Prostate gland (tissue), 2 donors: ENCODE results near the gene RNU5D-1.

Experiments
- CTCF ChIP-seq, 4 experiments: fragments of 200-600 bp in 2 of 4; fragments of 450-650 bp in 2 of 4; sonication (generic) in 2 of 4; IDR thresholded peaks; 1 replicate in 3 of 4; 2 replicates in 1 of 4; pipeline ENCODE4 v1.5.1; 2016 to 2019; ENCODE audit warnings: antibody characterized with exemption in 4 of 4, mild to moderate bottlenecking in 2 of 4, moderate library complexity in 2 of 4
- POLR2A ChIP-seq: fragments of 450-650 bp; IDR thresholded peaks from one replicate; pipeline ENCODE4 v1.6.1; 2016; ENCODE audit warnings: antibody characterized with exemption, mild to moderate bottlenecking

- TF ChIP-seq CTCF (IDR thresholded peaks at IDR 0.05) (no peak), POLR2A (no peak)
Measured at GRCh38 chr1:44747878-44748277, 16.9 kb upstream of the RNU5D-1 start.
